Endodermal cell (in vitro differentiated cells): ENCODE results near the gene LASP1NB.
A peak's percentile ranks its signal among the peaks of the same experiment; 100 is the strongest.

ENCODE experiments used
- DNase-seq: peaks from one replicate; pipeline ENCODE4 v3.0.0-alpha.2; 2017
- H3K27ac ChIP-seq: 2 replicates; pipeline ENCODE4 v1.5.1; 2013; ENCODE audit warnings: mild to moderate bottlenecking, low read depth, low read length, moderate library complexity
- H3K27me3 ChIP-seq: 2 replicates; pipeline ENCODE4 v1.6.1; 2013; ENCODE audit warnings: mild to moderate bottlenecking, low read length, moderate library complexity; ENCODE audit not compliant: insufficient read depth, control insufficient read depth, poor library complexity, severe bottlenecking
- H3K36me3 ChIP-seq: 2 replicates; pipeline ENCODE4 v1.7.0; 2013; ENCODE audit warnings: mild to moderate bottlenecking, low read length, moderate library complexity; ENCODE audit not compliant: control insufficient read depth, insufficient read depth
- H3K4me1 ChIP-seq: one replicate; pipeline ENCODE4 v1.7.0; 2013; ENCODE audit warnings: low read length; ENCODE audit not compliant: control insufficient read depth, insufficient read depth
- H3K4me3 ChIP-seq: 2 replicates; pipeline ENCODE4 v1.5.1; 2013; ENCODE audit warnings: mild to moderate bottlenecking, low read length, moderate library complexity
- H3K9ac ChIP-seq: 2 replicates; pipeline ENCODE4 v1.6.1; 2013; ENCODE audit warnings: mild to moderate bottlenecking, low read length, moderate library complexity; ENCODE audit not compliant: poor library complexity, severe bottlenecking; ENCODE audit errors: extremely low read depth
- H3K9me3 ChIP-seq: 2 replicates; pipeline ENCODE4 v1.6.1; 2013; ENCODE audit warnings: mild to moderate bottlenecking, low read length, moderate library complexity; ENCODE audit not compliant: control insufficient read depth
- H3K27ac Mint-ChIP-seq: 2 replicates; pipeline ENCODE4 v1.8.0; 2020; ENCODE audit warnings: mixed read lengths
- H3K27me3 Mint-ChIP-seq: 2 replicates; pipeline ENCODE4 v1.8.0; 2021; ENCODE audit warnings: mild to moderate bottlenecking, mixed read lengths; ENCODE audit not compliant: insufficient read depth
- H3K36me3 Mint-ChIP-seq: 2 replicates; pipeline ENCODE4 v1.8.0; 2020; ENCODE audit warnings: low read depth, mixed read lengths
- H3K4me1 Mint-ChIP-seq: 2 replicates; pipeline ENCODE4 v1.8.0; 2020; ENCODE audit warnings: mixed read lengths
- H3K4me3 Mint-ChIP-seq: 2 replicates; pipeline ENCODE4 v1.8.0; 2020; ENCODE audit warnings: mild to moderate bottlenecking, moderate library complexity, mixed read lengths
- H3K9me3 Mint-ChIP-seq: 2 replicates; pipeline ENCODE4 v1.8.0; 2020; ENCODE audit warnings: mild to moderate bottlenecking, mixed read lengths
- WGBS, 2 experiments: methylation state at CpG; one replicate each; pipeline versions ENCODE4 v1.1.5 to v1.1.7; 2013; ENCODE audit warnings: missing lambda C conversion rate in 2 of 2, mixed read lengths in 1 of 2; ENCODE audit not compliant: insufficient coverage in 1 of 2, insufficient read length in 1 of 2; 5-methylcytosine and 5-hydroxymethylcytosine counted together
- TF ChIP-seq, protein P1 (sequence below): fragments of 200-600 bp; sonication (generic); conservative IDR thresholded peaks from 2 replicates; pipeline ENCODE4 v1.5.0; 2021; ENCODE audit warnings: antibody characterized with exemption, mild to moderate bottlenecking

Gene LASP1NB

DNA sequence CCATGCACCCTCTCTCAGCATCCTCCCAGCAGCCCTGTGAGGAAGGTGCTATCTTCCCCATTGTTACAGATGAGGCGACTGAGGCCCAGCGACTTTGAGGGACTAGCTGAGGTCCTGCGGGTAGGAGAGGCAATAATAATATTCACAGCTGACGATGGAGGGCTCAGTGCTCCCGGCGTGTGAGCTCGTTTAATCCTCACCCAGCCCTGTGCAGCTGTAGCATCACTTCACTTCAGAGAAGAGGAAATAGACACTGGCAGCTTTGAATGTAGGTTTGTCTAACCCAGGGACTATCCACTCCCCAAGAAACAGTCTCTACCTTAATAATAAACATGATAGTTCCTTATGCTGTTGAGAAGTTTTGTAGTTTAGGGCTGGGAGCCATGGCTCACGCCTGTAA is 34.0 kb upstream of the LASP1NB start:
- H3K27ac ChIP-seq, result no peak overlapping the region
- WGBS, 2 experiments, result 92 to 100% methylated on average over 1 to 8 of the region's 8 CpGs
- Mint-ChIP-seq H3K27ac (peak overlapping the region; percentile 39), H3K4me1 (peaks cover 13% of the 10 kb centered on the region), H3K9me3 (no peaks in the 10 kb centered on the region), H3K36me3 (peaks cover 47% of the 10 kb centered on the region), H3K4me3 (no peak overlapping the region), H3K27me3 (no peaks in the 10 kb centered on the region)
- H3K4me1 ChIP-seq, result peaks cover 4% of the 10 kb centered on the region
- no peaks in the 10 kb centered on the region for H3K27me3 ChIP-seq
- TF ChIP-seq, protein P1, sequence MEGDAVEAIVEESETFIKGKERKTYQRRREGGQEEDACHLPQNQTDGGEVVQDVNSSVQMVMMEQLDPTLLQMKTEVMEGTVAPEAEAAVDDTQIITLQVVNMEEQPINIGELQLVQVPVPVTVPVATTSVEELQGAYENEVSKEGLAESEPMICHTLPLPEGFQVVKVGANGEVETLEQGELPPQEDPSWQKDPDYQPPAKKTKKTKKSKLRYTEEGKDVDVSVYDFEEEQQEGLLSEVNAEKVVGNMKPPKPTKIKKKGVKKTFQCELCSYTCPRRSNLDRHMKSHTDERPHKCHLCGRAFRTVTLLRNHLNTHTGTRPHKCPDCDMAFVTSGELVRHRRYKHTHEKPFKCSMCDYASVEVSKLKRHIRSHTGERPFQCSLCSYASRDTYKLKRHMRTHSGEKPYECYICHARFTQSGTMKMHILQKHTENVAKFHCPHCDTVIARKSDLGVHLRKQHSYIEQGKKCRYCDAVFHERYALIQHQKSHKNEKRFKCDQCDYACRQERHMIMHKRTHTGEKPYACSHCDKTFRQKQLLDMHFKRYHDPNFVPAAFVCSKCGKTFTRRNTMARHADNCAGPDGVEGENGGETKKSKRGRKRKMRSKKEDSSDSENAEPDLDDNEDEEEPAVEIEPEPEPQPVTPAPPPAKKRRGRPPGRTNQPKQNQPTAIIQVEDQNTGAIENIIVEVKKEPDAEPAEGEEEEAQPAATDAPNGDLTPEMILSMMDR, result no peak
- peaks cover 81% of the 10 kb centered on the region for H3K36me3 ChIP-seq
- no peaks in the 10 kb centered on the region for H3K9me3 ChIP-seq
- no peak overlapping the region for H3K9ac ChIP-seq
- no peak for DNase-seq
- no peak overlapping the region for H3K4me3 ChIP-seq

DNA sequence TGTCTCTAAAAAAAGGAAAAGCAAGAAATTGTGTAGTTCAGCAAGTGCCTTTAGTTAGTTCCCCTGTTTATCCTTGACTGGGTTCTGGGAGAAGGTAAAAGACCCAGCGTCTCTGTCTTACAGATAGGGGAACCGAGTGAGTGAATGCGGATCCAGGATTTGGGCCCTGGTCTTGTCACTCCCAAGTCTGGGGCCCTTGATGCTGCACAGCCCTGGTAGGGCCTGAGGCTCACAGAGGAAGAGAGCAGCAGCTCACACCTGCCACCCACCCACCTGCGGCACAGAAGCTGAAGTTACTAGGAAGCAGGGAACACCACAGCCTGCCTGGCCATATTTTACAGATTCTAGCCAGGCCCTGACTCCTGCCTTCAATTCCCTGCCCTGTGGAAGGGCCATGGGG is 33.3 kb upstream of the LASP1NB start:
- Histone ChIP-seq H3K4me3 (no peak overlapping the region), H3K27me3 (no peaks in the 10 kb centered on the region), H3K9me3 (no peaks in the 10 kb centered on the region), H3K36me3 (peaks cover 85% of the 10 kb centered on the region), H3K4me1 (peaks cover 4% of the 10 kb centered on the region), H3K9ac (no peak overlapping the region), H3K27ac (no peak overlapping the region)
- Mint-ChIP-seq H3K27ac (peak overlapping the region; percentile 35), H3K27me3 (no peaks in the 10 kb centered on the region), H3K9me3 (no peaks in the 10 kb centered on the region), H3K4me1 (peaks cover 13% of the 10 kb centered on the region), H3K4me3 (no peak overlapping the region), H3K36me3 (peaks cover 50% of the 10 kb centered on the region)
- TF ChIP-seq, protein P1, result no peak
- no peak for DNase-seq
- 92 to 100% methylated on average over 1 to 4 of the region's 4 CpGs for WGBS, 2 experiments

DNA sequence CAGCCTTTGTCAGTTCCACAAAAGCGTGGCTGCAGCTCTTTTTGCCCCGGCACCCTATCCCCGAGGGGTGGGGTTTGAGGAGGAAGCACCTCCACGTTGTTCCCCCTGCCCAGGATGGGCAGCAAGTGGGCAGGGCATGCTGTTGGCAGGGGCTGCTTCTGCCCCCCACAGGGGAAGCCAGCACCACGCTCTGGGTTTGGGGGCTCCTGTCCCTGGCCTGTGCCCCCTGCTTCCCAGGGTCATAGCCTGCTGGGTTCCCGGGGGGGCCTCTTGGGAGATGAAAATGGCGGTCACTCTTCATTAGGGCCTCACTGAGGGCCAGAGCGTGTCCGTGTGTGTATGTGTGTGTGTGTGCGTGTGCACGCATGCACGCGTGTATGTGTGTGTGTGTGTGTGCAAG is 32.8 kb upstream of the LASP1NB start:
- no peaks in the 10 kb centered on the region for H3K27me3 Mint-ChIP-seq
- H3K36me3 Mint-ChIP-seq, result peaks cover 55% of the 10 kb centered on the region
- Histone ChIP-seq H3K4me1 (peaks cover 4% of the 10 kb centered on the region), H3K36me3 (peaks cover 88% of the 10 kb centered on the region), H3K27me3 (no peaks in the 10 kb centered on the region), H3K9ac (no peak overlapping the region), H3K27ac (no peak overlapping the region), H3K4me3 (no peak overlapping the region), H3K9me3 (no peaks in the 10 kb centered on the region)
- H3K4me3 Mint-ChIP-seq, result no peak overlapping the region
- no peak overlapping the region for H3K27ac Mint-ChIP-seq
- H3K9me3 Mint-ChIP-seq, result no peaks in the 10 kb centered on the region
- TF ChIP-seq, protein P1, result no peak
- H3K4me1 Mint-ChIP-seq, result peaks cover 12% of the 10 kb centered on the region
- 93 to 98% methylated on average over 5 to 13 of the region's 13 CpGs for WGBS, 2 experiments
- no peak for DNase-seq
